Measurements from ENCODE around the gene TSC22D4. TPM values are rescaled to one million over a fixed set of nuclear protein-coding genes. Genes with fewer than 3 reads are reported as not detected.

TSC22D4 gene
- total and polyA plus RNA-seq, 9 of the 15 experiments (the other 6 are each of a cell fraction or from before 2014, with no cell fraction given), result 0.37 to 107 (median 28.7) TPM

- TF ChIP-seq ZNF121 (CRISPR knock-in tag; conservative IDR thresholded peaks at IDR 0.05) (no peak), ZNF76 (CRISPR knock-in tag; IDR thresholded peaks at IDR 0.05; ENCODE audit: borderline replicate concordance) (no peak)
These were observed 31.6 kb upstream of the TSC22D4 start (continued) for GRCh38 chr7:100510437-100511239.

- ATAC-seq (no peak), FAIRE-seq (no peak), DNase-seq (ENCODE audit: extremely low read depth in 1 of 4, low spot score in 3 of 4) (peak in 1 of 4 experiments; percentile 2)
- Histone ChIP-seq H3K27ac (ENCODE audit: extremely low read depth, low read depth, low read length) (no peak overlapping the region), H3K4me1 (replicated peaks in 1 of 2; ENCODE audit: control insufficient read depth in 2 of 2, insufficient read depth in 2 of 2, low read length in 2 of 2) (peaks cover 19 to 39% of the 10 kb centered on the region in 2 experiments; a peak in 4 of 5 replicates), H4K20me1 (replicated peaks; ENCODE audit: control insufficient read depth, insufficient read depth, low read length) (no peaks in the 10 kb centered on the region), H2AFZ (ENCODE audit: low read depth, low read length) (peak overlapping the region; percentile 35; the same call in 1 of the 2 replicates), H3K9ac (ENCODE audit: insufficient read depth in 1 of 2, low read depth in 2 of 2, low read length in 2 of 2) (peak overlapping the region in 1 of 2 experiments; percentile 72; a peak in 2 of 4 replicates), H3K27me3 (ENCODE audit: control insufficient read depth in 2 of 2, insufficient read depth in 2 of 2, low read length in 2 of 2) (no peaks in the 10 kb centered on the region), H3K36me3 (ENCODE audit: control insufficient read depth, insufficient read depth, low read length) (no peaks in the 10 kb centered on the region), H3K4me3 (no peak overlapping the region), H3K4me2 (ENCODE audit: insufficient read depth, low read length) (no peak overlapping the region), H3K79me2 (ENCODE audit: control insufficient read depth, insufficient read depth, low read length) (no peaks in the 10 kb centered on the region), H3K9me3 (replicated peaks; ENCODE audit: control insufficient read depth, insufficient read depth, low read depth, low read length) (no peaks in the 10 kb centered on the region), H3K9me1 (ENCODE audit: control insufficient read depth, insufficient read depth, low read length) (no peaks in the 10 kb centered on the region)
- CTCF ChIA-PET (ENCODE audit: low intra/inter-chr PET ratio), result no interaction called here
- 94% methylated on average over 15 of the region's 15 CpGs for WGBS (ENCODE audit: insufficient coverage, low coverage, missing lambda C conversion rate)
- in situ Hi-C loops (cut with MboI) (no loop called here), intact Hi-C loops (cut with micrococcal nuclease) (no loop called here)
- no TSS peak for BruUV-seq (replicated peaks)
- TF ChIP-seq KAT8 (IDR thresholded peaks at IDR 0.05; ENCODE audit: low read depth) (no peak), ZSCAN32 (CRISPR knock-in tag; IDR thresholded peaks at IDR 0.05) (no peak)
- TF ChIP-seq, protein P1, sequence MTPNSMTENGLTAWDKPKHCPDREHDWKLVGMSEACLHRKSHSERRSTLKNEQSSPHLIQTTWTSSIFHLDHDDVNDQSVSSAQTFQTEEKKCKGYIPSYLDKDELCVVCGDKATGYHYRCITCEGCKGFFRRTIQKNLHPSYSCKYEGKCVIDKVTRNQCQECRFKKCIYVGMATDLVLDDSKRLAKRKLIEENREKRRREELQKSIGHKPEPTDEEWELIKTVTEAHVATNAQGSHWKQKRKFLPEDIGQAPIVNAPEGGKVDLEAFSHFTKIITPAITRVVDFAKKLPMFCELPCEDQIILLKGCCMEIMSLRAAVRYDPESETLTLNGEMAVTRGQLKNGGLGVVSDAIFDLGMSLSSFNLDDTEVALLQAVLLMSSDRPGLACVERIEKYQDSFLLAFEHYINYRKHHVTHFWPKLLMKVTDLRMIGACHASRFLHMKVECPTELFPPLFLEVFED (CRISPR knock-in tag; conservative IDR thresholded peaks at IDR 0.05), result no peak
- POLR2A ChIA-PET, result interaction anchor here (0.6 to 1.8 kb wide), 2 partner anchors 12 to 60 kb away, joined by 3 to 5 read pairs; no protein-coding TSS in a partner anchor
These were observed 30.2 kb upstream of the TSC22D4 start for GRCh38 chr7:100509231-100509630.

All from K562 (cell line).